SK-N-SH (cell line): ENCODE results near the gene PDGFB.

Experiments used
- EP300 ChIP-seq, 2 experiments: IDR thresholded peaks; 2 replicates each; pipeline versions ENCODE4 v1.4.0 to v1.6.1; 2012; ENCODE audit warnings: borderline replicate concordance in 1 of 2, low read depth in 1 of 2, low read length in 1 of 2
- EZH2phosphoT487 ChIP-seq: fragments of 200-600 bp; sonication (generic); IDR thresholded peaks from 2 replicates; pipeline ENCODE4 v1.6.1; 2017; ENCODE audit warnings: low read depth, mixed run types, mild to moderate bottlenecking, antibody characterized with exemption, moderate library complexity, borderline replicate concordance
- POLR2AphosphoS5 ChIP-seq: IDR thresholded peaks from 2 replicates; pipeline ENCODE4 v1.6.1; 2012; ENCODE audit warnings: low read depth, low read length
- RAD21 ChIP-seq: IDR thresholded peaks from 2 replicates; pipeline ENCODE4 v1.6.1; 2012; ENCODE audit warnings: mild to moderate bottlenecking, low read length
- RFX5 ChIP-seq: IDR thresholded peaks from 2 replicates; pipeline ENCODE4 v1.6.1; 2012; ENCODE audit warnings: mild to moderate bottlenecking, improper control_type of control experiment, low read length
- TEAD4 ChIP-seq: IDR thresholded peaks from 2 replicates; pipeline ENCODE4 v1.4.0; 2012; ENCODE audit warnings: mild to moderate bottlenecking, borderline replicate concordance; ENCODE audit not compliant: insufficient read depth
- YY1 ChIP-seq: IDR thresholded peaks from 2 replicates; pipeline ENCODE4 v1.4.0; 2012; ENCODE audit warnings: low read depth, mild to moderate bottlenecking
- TF ChIP-seq, protein P1 (sequence below): fragments of 200-600 bp; sonication (generic); IDR thresholded peaks from 2 replicates; pipeline ENCODE4 v1.6.1; 2017; ENCODE audit warnings: antibody characterized with exemption, mild to moderate bottlenecking, moderate library complexity
- TF ChIP-seq, protein P2 (sequence below): IDR thresholded peaks from 2 replicates; pipeline ENCODE4 v1.4.0; 2012; ENCODE audit warnings: low read depth, borderline replicate concordance
- TF ChIP-seq, protein P3 (sequence below): IDR thresholded peaks from 2 replicates; pipeline ENCODE4 v1.6.1; 2012; ENCODE audit warnings: mild to moderate bottlenecking, low read depth, low read length, moderate library complexity
- TF ChIP-seq, protein P4 (sequence below): IDR thresholded peaks from 2 replicates; pipeline ENCODE4 v1.4.0; 2012; ENCODE audit warnings: low read depth

DNA sequence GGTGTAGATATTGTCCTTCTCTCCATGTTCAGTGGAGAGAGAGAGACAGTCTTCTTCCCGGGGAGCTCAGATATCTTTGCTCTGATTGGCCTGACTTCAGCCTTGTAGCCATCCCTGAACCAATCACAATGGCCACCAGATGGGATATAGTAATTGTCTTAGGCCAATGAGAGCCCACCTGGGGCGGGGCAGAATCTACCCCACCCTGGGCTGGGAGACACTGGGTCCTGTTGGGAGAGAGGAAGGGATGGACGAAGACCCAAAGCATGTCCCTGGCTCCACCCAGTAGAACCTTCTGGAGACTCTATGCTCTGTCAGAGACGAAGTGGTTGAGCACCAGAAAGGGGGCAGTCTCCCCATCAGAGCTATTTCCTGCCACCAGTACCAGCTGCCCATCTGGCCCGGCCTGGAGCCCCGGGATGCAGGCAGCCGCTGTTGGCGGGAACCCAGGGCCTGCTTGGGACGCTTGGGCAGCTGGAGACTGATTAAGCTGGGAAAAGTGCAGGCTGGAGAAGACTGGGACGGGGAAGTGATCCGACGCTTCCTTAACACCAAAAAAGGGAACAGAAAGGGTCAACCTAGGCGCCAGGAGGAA lies 60.7 kb downstream of the PDGFB start:
- TF ChIP-seq YY1: no peak
- TF ChIP-seq, protein P1, sequence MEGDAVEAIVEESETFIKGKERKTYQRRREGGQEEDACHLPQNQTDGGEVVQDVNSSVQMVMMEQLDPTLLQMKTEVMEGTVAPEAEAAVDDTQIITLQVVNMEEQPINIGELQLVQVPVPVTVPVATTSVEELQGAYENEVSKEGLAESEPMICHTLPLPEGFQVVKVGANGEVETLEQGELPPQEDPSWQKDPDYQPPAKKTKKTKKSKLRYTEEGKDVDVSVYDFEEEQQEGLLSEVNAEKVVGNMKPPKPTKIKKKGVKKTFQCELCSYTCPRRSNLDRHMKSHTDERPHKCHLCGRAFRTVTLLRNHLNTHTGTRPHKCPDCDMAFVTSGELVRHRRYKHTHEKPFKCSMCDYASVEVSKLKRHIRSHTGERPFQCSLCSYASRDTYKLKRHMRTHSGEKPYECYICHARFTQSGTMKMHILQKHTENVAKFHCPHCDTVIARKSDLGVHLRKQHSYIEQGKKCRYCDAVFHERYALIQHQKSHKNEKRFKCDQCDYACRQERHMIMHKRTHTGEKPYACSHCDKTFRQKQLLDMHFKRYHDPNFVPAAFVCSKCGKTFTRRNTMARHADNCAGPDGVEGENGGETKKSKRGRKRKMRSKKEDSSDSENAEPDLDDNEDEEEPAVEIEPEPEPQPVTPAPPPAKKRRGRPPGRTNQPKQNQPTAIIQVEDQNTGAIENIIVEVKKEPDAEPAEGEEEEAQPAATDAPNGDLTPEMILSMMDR: no peak
- TF ChIP-seq EZH2phosphoT487: no peak
- TF ChIP-seq, protein P2, sequence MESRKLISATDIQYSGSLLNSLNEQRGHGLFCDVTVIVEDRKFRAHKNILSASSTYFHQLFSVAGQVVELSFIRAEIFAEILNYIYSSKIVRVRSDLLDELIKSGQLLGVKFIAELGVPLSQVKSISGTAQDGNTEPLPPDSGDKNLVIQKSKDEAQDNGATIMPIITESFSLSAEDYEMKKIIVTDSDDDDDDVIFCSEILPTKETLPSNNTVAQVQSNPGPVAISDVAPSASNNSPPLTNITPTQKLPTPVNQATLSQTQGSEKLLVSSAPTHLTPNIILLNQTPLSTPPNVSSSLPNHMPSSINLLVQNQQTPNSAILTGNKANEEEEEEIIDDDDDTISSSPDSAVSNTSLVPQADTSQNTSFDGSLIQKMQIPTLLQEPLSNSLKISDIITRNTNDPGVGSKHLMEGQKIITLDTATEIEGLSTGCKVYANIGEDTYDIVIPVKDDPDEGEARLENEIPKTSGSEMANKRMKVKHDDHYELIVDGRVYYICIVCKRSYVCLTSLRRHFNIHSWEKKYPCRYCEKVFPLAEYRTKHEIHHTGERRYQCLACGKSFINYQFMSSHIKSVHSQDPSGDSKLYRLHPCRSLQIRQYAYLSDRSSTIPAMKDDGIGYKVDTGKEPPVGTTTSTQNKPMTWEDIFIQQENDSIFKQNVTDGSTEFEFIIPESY: no peak
- TF ChIP-seq, protein P3, sequence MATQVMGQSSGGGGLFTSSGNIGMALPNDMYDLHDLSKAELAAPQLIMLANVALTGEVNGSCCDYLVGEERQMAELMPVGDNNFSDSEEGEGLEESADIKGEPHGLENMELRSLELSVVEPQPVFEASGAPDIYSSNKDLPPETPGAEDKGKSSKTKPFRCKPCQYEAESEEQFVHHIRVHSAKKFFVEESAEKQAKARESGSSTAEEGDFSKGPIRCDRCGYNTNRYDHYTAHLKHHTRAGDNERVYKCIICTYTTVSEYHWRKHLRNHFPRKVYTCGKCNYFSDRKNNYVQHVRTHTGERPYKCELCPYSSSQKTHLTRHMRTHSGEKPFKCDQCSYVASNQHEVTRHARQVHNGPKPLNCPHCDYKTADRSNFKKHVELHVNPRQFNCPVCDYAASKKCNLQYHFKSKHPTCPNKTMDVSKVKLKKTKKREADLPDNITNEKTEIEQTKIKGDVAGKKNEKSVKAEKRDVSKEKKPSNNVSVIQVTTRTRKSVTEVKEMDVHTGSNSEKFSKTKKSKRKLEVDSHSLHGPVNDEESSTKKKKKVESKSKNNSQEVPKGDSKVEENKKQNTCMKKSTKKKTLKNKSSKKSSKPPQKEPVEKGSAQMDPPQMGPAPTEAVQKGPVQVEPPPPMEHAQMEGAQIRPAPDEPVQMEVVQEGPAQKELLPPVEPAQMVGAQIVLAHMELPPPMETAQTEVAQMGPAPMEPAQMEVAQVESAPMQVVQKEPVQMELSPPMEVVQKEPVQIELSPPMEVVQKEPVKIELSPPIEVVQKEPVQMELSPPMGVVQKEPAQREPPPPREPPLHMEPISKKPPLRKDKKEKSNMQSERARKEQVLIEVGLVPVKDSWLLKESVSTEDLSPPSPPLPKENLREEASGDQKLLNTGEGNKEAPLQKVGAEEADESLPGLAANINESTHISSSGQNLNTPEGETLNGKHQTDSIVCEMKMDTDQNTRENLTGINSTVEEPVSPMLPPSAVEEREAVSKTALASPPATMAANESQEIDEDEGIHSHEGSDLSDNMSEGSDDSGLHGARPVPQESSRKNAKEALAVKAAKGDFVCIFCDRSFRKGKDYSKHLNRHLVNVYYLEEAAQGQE: no peak
- no peak for TF ChIP-seq RAD21
- TF ChIP-seq TEAD4: no peak
- no peak for TF ChIP-seq RFX5
- TF ChIP-seq, protein P4, sequence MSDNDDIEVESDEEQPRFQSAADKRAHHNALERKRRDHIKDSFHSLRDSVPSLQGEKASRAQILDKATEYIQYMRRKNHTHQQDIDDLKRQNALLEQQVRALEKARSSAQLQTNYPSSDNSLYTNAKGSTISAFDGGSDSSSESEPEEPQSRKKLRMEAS: no peak
- TF ChIP-seq POLR2AphosphoS5: no peak
- no peak for TF ChIP-seq EP300 (IDR thresholded peaks at IDR 0.05; ENCODE audit: borderline replicate concordance in 1 of 2, low read depth in 1 of 2, low read length in 1 of 2)
